GM12801 (cell line): ENCODE results near the gene IRS1.

Experiments used
- TF ChIP-seq, protein P1 (sequence below): IDR thresholded peaks from one replicate; pipeline ENCODE4 v1.5.1; 2011; ENCODE audit warnings: control low read depth; ENCODE audit not compliant: insufficient read length; ENCODE audit errors: extremely low read depth

IRS1 gene

DNA sequence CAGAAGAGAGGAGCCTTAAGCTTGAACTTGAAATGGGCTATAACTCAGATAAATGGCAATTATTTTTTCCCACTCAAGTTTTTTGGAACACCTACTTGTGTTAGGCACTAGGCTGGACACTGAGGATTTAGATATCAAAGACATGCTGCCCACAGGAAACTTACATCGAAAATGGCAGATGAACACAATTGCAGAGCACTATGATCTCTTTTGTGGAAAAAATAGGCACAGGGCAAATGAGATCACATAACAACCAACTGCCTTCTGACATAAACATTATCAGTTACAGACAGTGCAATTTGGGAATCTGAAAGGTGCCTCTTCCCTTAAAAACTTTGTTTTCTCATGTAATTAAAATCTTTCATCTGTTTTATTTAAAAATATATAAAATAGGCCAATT is 3.8 kb upstream of the IRS1 start:
- TF ChIP-seq, protein P1, sequence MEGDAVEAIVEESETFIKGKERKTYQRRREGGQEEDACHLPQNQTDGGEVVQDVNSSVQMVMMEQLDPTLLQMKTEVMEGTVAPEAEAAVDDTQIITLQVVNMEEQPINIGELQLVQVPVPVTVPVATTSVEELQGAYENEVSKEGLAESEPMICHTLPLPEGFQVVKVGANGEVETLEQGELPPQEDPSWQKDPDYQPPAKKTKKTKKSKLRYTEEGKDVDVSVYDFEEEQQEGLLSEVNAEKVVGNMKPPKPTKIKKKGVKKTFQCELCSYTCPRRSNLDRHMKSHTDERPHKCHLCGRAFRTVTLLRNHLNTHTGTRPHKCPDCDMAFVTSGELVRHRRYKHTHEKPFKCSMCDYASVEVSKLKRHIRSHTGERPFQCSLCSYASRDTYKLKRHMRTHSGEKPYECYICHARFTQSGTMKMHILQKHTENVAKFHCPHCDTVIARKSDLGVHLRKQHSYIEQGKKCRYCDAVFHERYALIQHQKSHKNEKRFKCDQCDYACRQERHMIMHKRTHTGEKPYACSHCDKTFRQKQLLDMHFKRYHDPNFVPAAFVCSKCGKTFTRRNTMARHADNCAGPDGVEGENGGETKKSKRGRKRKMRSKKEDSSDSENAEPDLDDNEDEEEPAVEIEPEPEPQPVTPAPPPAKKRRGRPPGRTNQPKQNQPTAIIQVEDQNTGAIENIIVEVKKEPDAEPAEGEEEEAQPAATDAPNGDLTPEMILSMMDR = no peak

DNA sequence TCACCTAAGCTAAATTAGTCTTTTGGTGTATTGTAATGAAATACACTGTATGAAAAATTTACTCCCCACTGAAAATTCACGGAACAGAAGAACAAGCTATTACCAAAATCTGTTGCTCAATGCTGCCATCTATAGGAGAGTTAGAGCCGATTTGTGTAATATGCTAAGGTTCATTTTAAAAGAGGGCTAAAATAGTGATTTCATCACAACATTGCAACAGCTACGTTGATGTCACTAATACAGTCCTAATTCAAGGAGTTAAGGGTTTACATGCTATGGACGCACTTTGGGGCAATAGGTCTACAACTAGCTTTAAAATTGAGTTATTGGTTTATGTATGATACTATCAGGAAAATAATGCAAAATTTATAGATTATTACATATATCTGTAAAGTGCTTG is 3.0 kb upstream of the IRS1 start:
- TF ChIP-seq, protein P1 = peak; percentile 58

DNA sequence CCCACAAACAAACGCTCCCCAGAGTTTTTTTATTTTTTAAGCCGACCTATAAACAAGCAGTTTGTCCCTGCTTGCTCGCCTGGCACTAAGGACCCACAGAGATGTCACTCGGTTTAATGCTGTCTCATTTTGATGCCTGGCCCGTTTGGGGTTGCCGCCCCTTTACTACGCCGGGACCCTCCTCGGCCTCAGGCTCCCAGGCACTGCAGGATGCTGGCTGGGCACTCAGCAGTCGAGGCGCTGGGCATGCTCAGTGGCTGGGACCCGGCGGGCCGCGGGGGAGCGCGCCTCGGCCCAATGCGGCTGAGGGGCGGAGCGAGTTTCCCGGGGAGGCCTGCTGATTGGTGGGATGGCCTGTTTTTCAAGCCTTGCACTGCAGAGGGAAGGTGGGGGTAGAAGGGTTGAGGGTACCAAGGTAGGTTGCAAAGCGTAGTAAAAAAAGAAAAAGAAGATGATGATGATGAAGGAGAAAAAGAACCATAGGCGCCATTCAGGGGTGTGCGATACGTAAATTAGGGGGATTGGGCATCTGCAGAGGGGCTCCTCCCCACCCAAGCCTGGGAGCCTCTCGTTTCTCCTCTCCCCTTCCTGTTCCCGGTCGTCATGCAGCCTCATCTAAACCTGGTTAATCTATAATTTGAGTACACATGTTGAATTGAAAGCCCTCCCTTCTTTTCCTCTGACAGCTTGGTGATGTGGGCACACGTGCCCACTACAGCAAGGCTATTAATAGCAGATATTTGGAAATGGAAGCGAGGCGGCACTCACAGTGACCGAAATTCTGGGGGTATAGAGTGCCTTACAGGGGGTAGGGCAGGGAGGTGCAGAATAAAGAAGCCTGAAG is 1.5 kb upstream of the IRS1 start:
- TF ChIP-seq, protein P1 = no peak

DNA sequence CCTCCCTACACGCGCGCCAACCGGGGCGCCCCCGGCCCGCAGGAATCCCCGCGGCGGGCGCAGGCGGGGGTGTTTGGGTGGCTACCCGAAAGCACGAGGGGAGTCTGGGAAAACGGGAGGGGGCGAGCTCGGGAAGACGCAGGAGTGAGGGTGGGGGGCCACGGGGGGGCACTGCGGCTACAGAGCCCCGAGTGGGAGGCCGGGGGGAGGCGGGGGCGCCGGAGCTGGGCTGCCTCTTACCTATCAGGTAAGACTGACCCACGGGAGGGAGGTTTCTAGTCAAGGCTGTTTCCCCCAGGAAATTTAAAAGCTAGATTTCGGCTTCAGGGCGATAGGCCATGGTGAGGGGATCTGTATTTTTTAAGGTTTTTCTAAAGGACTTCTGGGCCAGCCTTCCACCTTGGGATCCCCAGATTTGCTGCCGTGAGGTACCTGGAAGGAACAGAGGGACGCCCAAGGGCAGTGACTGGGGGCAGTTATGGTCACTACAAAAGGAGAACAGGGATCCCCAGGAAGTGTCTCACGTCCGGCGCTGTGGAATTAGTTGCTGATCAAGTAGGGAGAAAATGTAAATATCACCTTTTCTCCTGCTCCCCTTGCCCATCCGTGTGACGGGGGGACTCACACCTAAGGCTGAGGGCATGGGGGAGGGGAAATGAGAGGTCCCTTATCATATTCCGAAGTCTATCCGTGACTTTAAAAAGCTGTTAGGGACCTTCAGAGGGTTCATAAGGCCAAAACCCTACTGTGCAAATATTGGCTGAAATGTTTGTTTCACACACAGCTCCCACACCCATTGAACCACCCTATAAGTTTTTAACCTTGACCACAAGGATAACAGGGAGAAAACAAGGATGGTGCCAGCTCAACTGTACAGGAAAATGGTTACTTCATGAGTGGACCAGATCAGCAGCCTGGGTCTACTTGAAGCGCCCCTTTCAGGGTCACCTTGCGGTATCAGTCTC is 638 bp upstream of the IRS1 start:
- TF ChIP-seq, protein P1 = no peak

DNA sequence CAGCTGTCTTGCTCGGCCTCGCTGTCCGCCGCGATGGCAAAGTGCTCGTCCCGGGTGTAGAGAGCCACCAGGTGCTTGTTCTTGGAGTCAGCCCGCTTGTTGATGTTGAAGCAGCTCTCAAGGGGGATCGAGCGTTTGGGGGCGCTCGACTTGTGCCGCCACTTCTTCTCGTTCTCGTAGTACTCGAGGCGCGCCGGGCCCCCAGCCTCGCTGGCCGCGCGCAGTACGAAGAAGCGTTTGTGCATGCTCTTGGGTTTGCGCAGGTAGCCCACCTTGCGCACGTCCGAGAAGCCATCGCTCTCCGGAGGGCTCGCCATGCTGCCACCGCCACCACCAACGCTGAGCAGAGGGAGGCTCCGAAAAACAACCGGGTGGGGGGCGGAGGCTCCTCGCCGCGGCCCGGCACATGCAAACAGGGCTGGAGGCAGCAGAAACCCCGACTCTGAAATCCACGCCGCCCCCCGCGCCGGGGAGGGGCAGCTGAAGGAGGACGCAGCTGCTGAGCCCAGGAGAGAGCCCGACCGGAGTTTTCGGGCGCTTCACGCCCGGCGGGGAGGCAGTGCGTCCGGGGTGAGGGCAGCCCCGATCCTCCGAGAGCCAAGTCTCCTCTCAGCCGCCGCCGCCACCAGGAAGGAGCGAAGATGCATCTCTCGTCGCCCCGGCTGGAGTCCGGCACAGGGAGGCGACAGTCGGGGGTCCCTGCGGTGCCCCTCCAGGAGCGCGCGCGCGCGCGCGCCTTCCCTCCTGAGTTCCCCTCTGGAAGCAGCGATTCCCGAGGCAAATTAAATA is 1.0 kb downstream of the IRS1 start:
- TF ChIP-seq, protein P1 = no peak

DNA sequence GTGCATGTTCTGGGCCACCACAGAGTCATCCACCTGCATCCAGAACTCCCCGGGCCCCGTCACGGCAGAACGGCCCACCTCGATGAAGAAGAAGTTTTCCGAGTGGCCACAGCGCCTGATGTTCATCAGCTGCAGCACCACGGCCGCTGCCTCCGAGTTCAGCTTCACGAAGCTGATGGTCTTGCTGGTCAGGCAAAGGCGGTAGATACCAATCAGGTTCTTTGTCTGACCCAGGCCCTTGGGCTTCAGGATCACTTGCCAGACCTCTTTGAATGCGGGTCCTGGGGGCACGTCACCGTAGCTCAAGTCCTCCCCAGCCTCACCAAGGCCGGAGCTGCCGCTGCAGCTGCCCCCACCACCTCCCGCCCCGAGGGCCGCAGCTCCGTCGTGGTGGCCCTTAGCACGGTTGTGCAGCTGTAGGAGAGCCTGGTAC is 1.6 kb downstream of the IRS1 start:
- TF ChIP-seq, protein P1 = no peak
